Neural progenitor cell (in vitro differentiated cells): ENCODE results near the gene ANO1.

Source experiments
- CTCF ChIP-seq: fragments of 200-600 bp; sonication (generic); IDR thresholded peaks from 2 replicates; pipeline ENCODE4 v1.5.1; 2017; ENCODE audit warnings: antibody characterized with exemption, mild to moderate bottlenecking
- EZH2 ChIP-seq: fragments of 200-600 bp; sonication (generic); IDR thresholded peaks from 2 replicates; pipeline ENCODE4 v1.6.1; 2017; ENCODE audit warnings: antibody characterized with exemption, mild to moderate bottlenecking, moderate library complexity

GRCh38 chr11:70065318-70066135, 12.6 kb upstream of the ANO1 start:
- TF ChIP-seq CTCF (no peak), EZH2 (no peak)
